ENCODE results near the gene MED22.
"Not testable (repeated sequence)": the region's sequence is repeated elsewhere in the genome, so short reads cannot be mapped to it uniquely, and the experiment has no call there.

Gene MED22

GRCh38 chr9:133320421-133320881, 27.5 kb downstream of the MED22 start (continued):
- TF ChIP-seq ZNF132 (tag by site-specific recombination; IDR thresholded peaks at IDR 0.05; ENCODE audit: borderline replicate concordance), result no peak
- TF ChIP-seq INSM2 (tag by site-specific recombination; IDR thresholded peaks at IDR 0.05), result no peak
- TF ChIP-seq ZNF830 (tag by site-specific recombination; IDR thresholded peaks at IDR 0.05; ENCODE audit: low read depth), result no peak

- H3K4me1 ChIP-seq (ENCODE audit: control insufficient read depth, insufficient read depth, low read length); H3K4me3 ChIP-seq (ENCODE audit: low read depth, low read length); H3K9me3 ChIP-seq (ENCODE audit: control insufficient read depth, insufficient read depth, low read depth, low read length); POLR2A ChIA-PET; H3K27ac ChIP-seq (ENCODE audit: extremely low read depth, low read depth, low read length); H3K36me3 ChIP-seq (ENCODE audit: control insufficient read depth in 2 of 2, insufficient read depth in 1 of 2, low read length in 2 of 2): not testable (repeated sequence)
- CTCF ChIA-PET, result interaction anchor here (0.6 kb wide), 1 partner anchor 397 kb away, joined by 3 read pairs; no protein-coding TSS in a partner anchor
Observed at GRCh38 chr9:133317551-133317950, 30.4 kb downstream of the MED22 start.

GRCh38 chr9:133315997-133316396, 31.9 kb downstream of the MED22 start:
- no peaks in the 10 kb centered on the region for H3K4me1 ChIP-seq (ENCODE audit: control insufficient read depth, insufficient read depth, low read length)
- TF ChIP-seq SALL2 (tag by site-specific recombination; IDR thresholded peaks at IDR 0.05; ENCODE audit: borderline replicate concordance) (no peak), ZSCAN4 (tag by site-specific recombination; IDR thresholded peaks at IDR 0.05) (peak; percentile 99), ZBTB11 (tag by site-specific recombination; conservative IDR thresholded peaks at IDR 0.05; ENCODE audit: low read depth) (0 out of 2 replicates have a peak, but pooled peaks have one; percentile 4)
- ChIA-PET CTCF (no interaction called here), POLR2A (no interaction called here)
- no peaks in the 10 kb centered on the region for H3K36me3 ChIP-seq (ENCODE audit: control insufficient read depth in 2 of 2, insufficient read depth in 1 of 2, low read length in 2 of 2)
- H3K27ac ChIP-seq (ENCODE audit: extremely low read depth, low read depth, low read length), result no peak overlapping the region
- H3K9me3 ChIP-seq (ENCODE audit: control insufficient read depth, insufficient read depth, low read depth, low read length), result no peaks in the 10 kb centered on the region
- no peak overlapping the region for H3K4me3 ChIP-seq (ENCODE audit: low read depth, low read length)

GRCh38 chr9:133309608-133310007, 38.3 kb downstream of the MED22 start:
- H3K36me3 ChIP-seq (ENCODE audit: control insufficient read depth in 2 of 2, insufficient read depth in 1 of 2, low read length in 2 of 2), result no peaks in the 10 kb centered on the region
- H3K4me3 ChIP-seq (ENCODE audit: low read depth, low read length), result no peak overlapping the region
- H3K27ac ChIP-seq (ENCODE audit: extremely low read depth, low read depth, low read length), result no peak overlapping the region
- no peaks in the 10 kb centered on the region for H3K4me1 ChIP-seq (ENCODE audit: control insufficient read depth, insufficient read depth, low read length)
- TF ChIP-seq TSHZ1 (tag by site-specific recombination; IDR thresholded peaks at IDR 0.05; ENCODE audit: borderline replicate concordance) (no peak), BCL11B (tag by site-specific recombination; IDR thresholded peaks at IDR 0.05; ENCODE audit: low read depth) (no peak), ZBTB10 (tag by site-specific recombination; IDR thresholded peaks at IDR 0.05) (no peak), ZNF138 (tag by site-specific recombination; IDR thresholded peaks at IDR 0.05; ENCODE audit: borderline replicate concordance) (no peak)
- POLR2A ChIA-PET, result no interaction called here
- no peaks in the 10 kb centered on the region for H3K9me3 ChIP-seq (ENCODE audit: control insufficient read depth, insufficient read depth, low read depth, low read length)
- CTCF ChIA-PET, result interaction anchor here (0.7 kb wide), 1 partner anchor 174 kb away, joined by 3 read pairs; no protein-coding TSS in a partner anchor

Measured in HEK293 (cell line).